Loucy (cell line): Measurements from ENCODE around the gene GOLT1B.
"Not testable (repeated sequence)": the region's sequence is repeated elsewhere in the genome, so short reads cannot be mapped to it uniquely, and the experiment has no call there.

Experiments used
- H2AFZ ChIP-seq: fragments of 200-600 bp; sonication (generic); 2 replicates; pipeline ENCODE4 v1.6.0; 2016; ENCODE audit warnings: antibody characterized with exemption, mild to moderate bottlenecking, low read length, moderate library complexity
- H3F3A ChIP-seq: fragments of 200-600 bp; 2 replicates; pipeline ENCODE4 v1.6.0; 2016; ENCODE audit warnings: antibody characterized with exemption, low read depth, mild to moderate bottlenecking
- H3K27me3 ChIP-seq: fragments of 200-600 bp; sonication (generic); 2 replicates; pipeline ENCODE4 v1.6.1; 2014; ENCODE audit warnings: low read length, mild to moderate bottlenecking; ENCODE audit not compliant: insufficient read depth, poor library complexity, severe bottlenecking
- H3K36me3 ChIP-seq: fragments of 200-600 bp; sonication (generic); 2 replicates; pipeline ENCODE4 v1.6.1; 2016; ENCODE audit warnings: low read length; ENCODE audit not compliant: insufficient read depth
- H3K4me1 ChIP-seq: fragments of 200-600 bp; sonication (generic); 2 replicates; pipeline ENCODE4 v1.5.1; 2014; ENCODE audit warnings: low read length, mild to moderate bottlenecking; ENCODE audit not compliant: insufficient read depth, poor library complexity, severe bottlenecking
- H3K4me2 ChIP-seq: fragments of 200-600 bp; sonication (generic); 2 replicates; pipeline ENCODE4 v1.6.0; 2014; ENCODE audit warnings: antibody characterized with exemption, low read length, low read depth, mild to moderate bottlenecking; ENCODE audit not compliant: poor library complexity, severe bottlenecking
- H3K4me3 ChIP-seq: fragments of 200-600 bp; sonication (generic); 2 replicates; pipeline ENCODE4 v1.5.1; 2014; ENCODE audit warnings: low read length, mild to moderate bottlenecking, mixed read lengths; ENCODE audit not compliant: poor library complexity, severe bottlenecking
- H3K79me2 ChIP-seq: fragments of 200-600 bp; sonication (generic); 2 replicates; pipeline ENCODE4 v1.6.1; 2014; ENCODE audit warnings: low read length; ENCODE audit not compliant: insufficient read depth
- H3K9ac ChIP-seq: fragments of 200-600 bp; sonication (generic); 2 replicates; pipeline ENCODE4 v1.6.0; 2014; ENCODE audit warnings: mild to moderate bottlenecking, low read depth, low read length, moderate library complexity; ENCODE audit not compliant: poor library complexity, severe bottlenecking
- H3K9me2 ChIP-seq: fragments of 200-600 bp; sonication (generic); replicated peaks from 2 replicates; pipeline ENCODE4 v1.6.1; 2016; ENCODE audit warnings: low read depth, low read length, mixed read lengths
- H3K9me3 ChIP-seq: fragments of 200-600 bp; sonication (generic); 2 replicates; pipeline ENCODE4 v1.6.1; 2014; ENCODE audit warnings: mild to moderate bottlenecking, antibody characterized with exemption, low read length, low read depth; ENCODE audit not compliant: insufficient read depth
- H4K20me1 ChIP-seq: fragments of 200-600 bp; sonication (generic); 2 replicates; pipeline ENCODE4 v1.6.0; 2014; ENCODE audit warnings: antibody characterized with exemption, low read length, mild to moderate bottlenecking; ENCODE audit not compliant: insufficient read depth, poor library complexity, severe bottlenecking
- EZH2phosphoT487 ChIP-seq: fragments of 200-600 bp; IDR thresholded peaks from 2 replicates; pipeline ENCODE4 v1.6.1; 2018; ENCODE audit warnings: antibody characterized with exemption, mild to moderate bottlenecking, moderate library complexity, borderline replicate concordance
- TF ChIP-seq, protein P1 (sequence below): fragments of 200-600 bp; sonication (generic); conservative IDR thresholded peaks from 2 replicates; pipeline ENCODE4 v1.5.1; 2014; ENCODE audit warnings: mild to moderate bottlenecking, antibody characterized with exemption, low read length

GOLT1B gene

DNA sequence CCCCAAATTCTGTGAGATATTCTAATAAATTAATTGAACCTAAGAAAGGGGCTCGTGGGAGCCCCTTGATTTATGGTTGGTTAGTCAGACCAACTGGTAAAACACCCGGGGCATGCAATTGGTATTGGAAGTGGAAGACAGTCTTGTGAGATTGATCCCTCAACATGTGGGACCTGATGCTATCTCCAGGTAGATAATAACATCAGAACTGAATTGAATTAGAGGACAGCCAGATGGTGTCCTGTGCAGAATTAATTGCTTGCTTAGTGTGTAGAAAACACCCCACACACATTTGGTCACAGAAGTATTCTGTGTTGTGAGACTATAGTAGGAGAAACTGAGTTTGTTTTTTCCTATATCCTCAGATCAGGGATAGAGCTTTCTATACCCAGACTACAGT lies 42.1 kb upstream of the GOLT1B start:
- no peaks in the 10 kb centered on the region for H3K9me3 ChIP-seq
- no peaks in the 10 kb centered on the region for H3K79me2 ChIP-seq
- H3K4me3 ChIP-seq, result no peak overlapping the region
- H4K20me1 ChIP-seq, result no peaks in the 10 kb centered on the region
- H3K36me3 ChIP-seq, result no peaks in the 10 kb centered on the region
- H3K4me1 ChIP-seq, result peaks cover 28% of the 10 kb centered on the region
- no peaks in the 10 kb centered on the region for H3K27me3 ChIP-seq
- no peaks in the 10 kb centered on the region for H3K9me2 ChIP-seq
- H3K9ac ChIP-seq, result no peak overlapping the region
- peaks cover 4% of the 10 kb centered on the region; the same call in 1 of the 2 replicates for H3F3A ChIP-seq
- H2AFZ ChIP-seq, result no peak overlapping the region
- no peak overlapping the region for H3K4me2 ChIP-seq
- TF ChIP-seq, protein P1, sequence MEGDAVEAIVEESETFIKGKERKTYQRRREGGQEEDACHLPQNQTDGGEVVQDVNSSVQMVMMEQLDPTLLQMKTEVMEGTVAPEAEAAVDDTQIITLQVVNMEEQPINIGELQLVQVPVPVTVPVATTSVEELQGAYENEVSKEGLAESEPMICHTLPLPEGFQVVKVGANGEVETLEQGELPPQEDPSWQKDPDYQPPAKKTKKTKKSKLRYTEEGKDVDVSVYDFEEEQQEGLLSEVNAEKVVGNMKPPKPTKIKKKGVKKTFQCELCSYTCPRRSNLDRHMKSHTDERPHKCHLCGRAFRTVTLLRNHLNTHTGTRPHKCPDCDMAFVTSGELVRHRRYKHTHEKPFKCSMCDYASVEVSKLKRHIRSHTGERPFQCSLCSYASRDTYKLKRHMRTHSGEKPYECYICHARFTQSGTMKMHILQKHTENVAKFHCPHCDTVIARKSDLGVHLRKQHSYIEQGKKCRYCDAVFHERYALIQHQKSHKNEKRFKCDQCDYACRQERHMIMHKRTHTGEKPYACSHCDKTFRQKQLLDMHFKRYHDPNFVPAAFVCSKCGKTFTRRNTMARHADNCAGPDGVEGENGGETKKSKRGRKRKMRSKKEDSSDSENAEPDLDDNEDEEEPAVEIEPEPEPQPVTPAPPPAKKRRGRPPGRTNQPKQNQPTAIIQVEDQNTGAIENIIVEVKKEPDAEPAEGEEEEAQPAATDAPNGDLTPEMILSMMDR, result no peak
- TF ChIP-seq EZH2phosphoT487, result no peak

- not testable (repeated sequence) for H3F3A ChIP-seq, H2AFZ ChIP-seq, H3K4me3 ChIP-seq, H3K79me2 ChIP-seq, H3K27me3 ChIP-seq, H3K9me3 ChIP-seq, H3K9me2 ChIP-seq, H3K4me1 ChIP-seq, H3K9ac ChIP-seq, H4K20me1 ChIP-seq, H3K4me2 ChIP-seq
- peaks cover 28% of the 10 kb centered on the region; the same call in 1 of the 2 replicates for H3K36me3 ChIP-seq
Measured at GRCh38 chr12:21467334-21467733, 34.3 kb upstream of the GOLT1B start.

GRCh38 chr12:21471294-21471693 lies 30.3 kb upstream of the GOLT1B start:
- no peaks in the 10 kb centered on the region for H3K4me1 ChIP-seq
- H3K79me2 ChIP-seq, result no peaks in the 10 kb centered on the region
- no peak overlapping the region for H3K4me3 ChIP-seq
- no peaks in the 10 kb centered on the region for H4K20me1 ChIP-seq
- TF ChIP-seq, protein P1, result no peak
- no peak for TF ChIP-seq EZH2phosphoT487
- no peaks in the 10 kb centered on the region for H3F3A ChIP-seq
- H3K9me2 ChIP-seq, result no peaks in the 10 kb centered on the region
- H3K9me3 ChIP-seq, result no peaks in the 10 kb centered on the region
- H3K9ac ChIP-seq, result no peak overlapping the region
- no peak overlapping the region for H2AFZ ChIP-seq
- no peaks in the 10 kb centered on the region for H3K27me3 ChIP-seq
- no peak overlapping the region for H3K4me2 ChIP-seq
- peaks cover 67% of the 10 kb centered on the region for H3K36me3 ChIP-seq

DNA sequence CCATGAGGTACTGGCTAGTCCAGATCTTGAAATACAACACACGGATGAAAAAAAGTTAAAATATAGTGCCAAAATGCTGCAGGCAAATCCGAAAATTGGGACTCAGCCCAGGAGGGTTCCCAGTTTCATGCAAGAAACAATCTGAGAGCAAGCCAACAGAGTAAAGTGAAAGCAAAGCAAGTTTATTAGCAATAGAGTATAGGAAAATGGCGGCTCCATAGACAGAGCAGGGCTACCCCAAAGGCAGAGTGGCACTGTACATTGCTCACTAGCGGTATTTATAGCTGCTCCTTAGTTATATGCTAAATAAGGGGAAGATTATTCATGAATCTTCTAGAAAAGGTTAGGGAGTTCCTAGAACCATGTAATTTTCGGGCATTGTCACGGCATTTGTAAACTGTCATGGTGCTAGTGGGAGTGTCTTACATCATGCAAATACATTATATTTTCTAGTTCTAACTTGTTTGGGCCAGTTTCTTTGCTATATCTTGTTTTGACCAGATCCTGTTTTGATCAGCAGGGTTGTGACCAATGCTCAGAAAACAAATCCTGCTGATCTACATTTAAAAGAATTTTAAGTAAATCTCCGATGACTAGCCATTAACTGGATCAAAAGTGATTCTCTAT lies 29.3 kb upstream of the GOLT1B start:
- TF ChIP-seq, protein P1, result no peak
- no peak for TF ChIP-seq EZH2phosphoT487
- Histone ChIP-seq H3K4me3 (no peak overlapping the region), H2AFZ (no peak overlapping the region), H3K9me2 (no peaks in the 10 kb centered on the region), H3K27me3 (no peaks in the 10 kb centered on the region), H3K4me1 (no peaks in the 10 kb centered on the region), H3K36me3 (peaks cover 77% of the 10 kb centered on the region), H4K20me1 (no peaks in the 10 kb centered on the region), H3K9me3 (no peaks in the 10 kb centered on the region), H3K79me2 (no peaks in the 10 kb centered on the region), H3F3A (no peaks in the 10 kb centered on the region), H3K9ac (no peak overlapping the region), H3K4me2 (no peak overlapping the region)
